HG03439 (cell line): ENCODE data around the gene INTS6L.
"Not testable (repeated sequence)": the region's sequence is repeated elsewhere in the genome, so short reads cannot be mapped to it uniquely, and the experiment has no call there.

Experiments
- ATAC-seq: cut with Tn5 transposase; IDR thresholded peaks from one replicate; pipeline ENCODE4 v1.9.1; 2021; ENCODE audit warnings: mild to moderate bottlenecking, moderate library complexity; ENCODE audit not compliant: unreplicated experiment

Gene INTS6L

DNA sequence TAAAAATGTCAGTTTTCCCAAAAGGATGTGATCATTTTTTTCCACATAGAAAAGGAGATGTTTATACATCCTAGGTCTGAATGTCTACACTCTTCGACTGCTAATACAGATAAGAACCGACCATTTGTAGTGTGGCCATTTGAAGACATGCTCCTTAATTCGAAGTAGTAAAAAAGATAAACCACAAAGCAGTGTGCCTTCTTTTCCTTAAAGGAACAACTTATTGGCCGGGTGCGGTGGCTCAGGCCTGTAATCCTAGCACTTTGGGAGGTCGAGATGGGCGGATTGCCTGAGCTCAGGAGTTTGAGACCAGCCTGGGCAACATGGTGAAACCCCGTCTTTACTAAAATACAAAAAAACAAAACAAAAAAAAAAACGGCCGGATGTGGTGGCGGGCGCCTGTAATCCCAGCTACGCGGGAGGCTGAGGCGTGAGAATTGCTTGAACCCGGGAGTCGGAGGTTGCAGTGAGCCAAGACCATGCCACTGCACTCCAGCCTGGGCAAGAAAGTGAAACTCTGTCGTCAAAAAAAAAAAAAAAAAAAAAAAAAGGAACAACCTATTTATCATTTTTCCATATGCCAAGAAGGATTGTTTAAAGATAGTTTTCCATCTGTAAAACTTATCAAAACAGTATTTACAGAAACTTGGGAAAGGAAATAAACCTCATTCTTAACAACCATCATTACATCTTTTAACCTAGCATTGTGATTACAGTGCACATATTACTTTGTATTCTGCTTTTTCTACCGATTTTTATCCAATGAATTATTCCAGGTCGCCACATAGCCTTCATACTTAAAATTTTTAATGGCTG lies 2.6 kb downstream of the INTS6L start:
- ATAC-seq = no peak

DNA sequence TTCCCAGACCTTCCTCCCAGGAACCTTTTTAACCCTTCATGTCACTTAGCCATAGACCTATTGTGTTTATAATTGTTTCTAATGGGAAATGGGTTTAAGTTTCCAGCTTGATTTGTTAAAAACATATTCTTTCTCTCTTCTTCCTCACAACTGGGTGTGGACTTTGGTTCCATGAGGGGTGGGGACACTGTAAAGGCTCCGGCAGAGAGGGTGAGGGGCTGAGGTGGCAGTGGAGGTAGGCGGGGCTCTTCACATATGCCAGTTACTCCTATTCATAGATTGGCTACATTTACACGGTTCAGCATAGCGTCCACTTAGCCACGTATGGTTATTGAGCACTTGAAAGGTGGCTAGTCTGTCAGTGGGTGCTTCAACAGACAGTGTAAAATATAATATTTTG lies 7.8 kb downstream of the INTS6L start:
- ATAC-seq = no peak

DNA sequence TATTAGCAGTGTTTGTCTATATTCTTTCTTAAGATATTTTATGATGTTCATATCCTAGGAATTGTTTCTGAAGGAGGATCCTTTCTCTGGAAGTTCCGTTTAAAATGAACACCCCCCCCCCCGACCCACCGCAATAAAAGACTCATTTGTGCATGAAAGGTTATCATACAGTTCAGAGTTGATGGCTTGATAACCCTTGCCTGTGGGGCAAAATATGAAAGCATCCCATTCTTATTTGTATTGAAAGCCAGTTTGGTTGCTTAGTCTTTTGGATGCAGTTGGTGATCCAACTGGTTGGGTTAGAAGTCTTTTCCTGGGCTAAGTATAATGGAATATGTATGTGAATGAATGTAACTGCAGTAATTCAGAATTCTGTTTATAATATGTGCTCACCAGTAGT lies 8.3 kb downstream of the INTS6L start:
- no peak for ATAC-seq

DNA sequence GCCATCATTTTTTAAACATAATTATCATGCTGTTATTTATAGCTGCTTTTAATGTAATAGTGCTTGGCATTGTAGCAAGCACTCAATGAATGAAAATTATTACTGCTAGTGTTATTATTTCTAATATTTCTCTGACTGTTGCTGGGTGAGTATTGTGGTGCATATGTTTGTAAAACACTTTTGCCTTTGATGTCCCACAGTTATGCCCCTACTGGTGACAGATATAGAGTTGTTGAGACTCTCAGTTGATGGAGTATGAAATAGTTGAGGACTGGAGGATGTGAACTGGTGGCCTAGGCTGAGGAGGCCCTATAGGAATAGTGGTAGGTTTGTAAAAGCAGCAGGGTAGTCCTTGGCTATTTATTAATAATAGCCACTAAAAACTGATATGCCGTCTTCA lies 9.6 kb downstream of the INTS6L start:
- no peak for ATAC-seq

DNA sequence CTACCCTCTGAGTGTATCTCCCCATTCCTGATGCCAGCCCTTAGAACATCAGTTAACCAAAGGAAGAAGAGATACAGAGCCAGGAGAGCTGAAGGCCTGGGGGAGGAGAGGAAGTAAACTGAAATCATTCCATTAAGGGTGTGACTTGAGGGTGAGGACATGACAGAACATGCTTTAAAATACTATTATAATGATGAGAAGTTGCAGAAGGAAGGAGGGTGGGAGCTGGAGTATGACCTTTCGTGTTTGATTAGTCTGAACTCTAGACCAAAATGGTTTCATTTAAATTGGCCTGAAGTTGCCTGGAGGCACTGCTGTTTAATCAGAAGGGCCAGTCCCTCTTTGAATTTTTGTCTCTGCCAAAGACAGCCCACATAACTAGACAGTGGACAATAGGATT lies 11.4 kb downstream of the INTS6L start:
- ATAC-seq = no peak

DNA sequence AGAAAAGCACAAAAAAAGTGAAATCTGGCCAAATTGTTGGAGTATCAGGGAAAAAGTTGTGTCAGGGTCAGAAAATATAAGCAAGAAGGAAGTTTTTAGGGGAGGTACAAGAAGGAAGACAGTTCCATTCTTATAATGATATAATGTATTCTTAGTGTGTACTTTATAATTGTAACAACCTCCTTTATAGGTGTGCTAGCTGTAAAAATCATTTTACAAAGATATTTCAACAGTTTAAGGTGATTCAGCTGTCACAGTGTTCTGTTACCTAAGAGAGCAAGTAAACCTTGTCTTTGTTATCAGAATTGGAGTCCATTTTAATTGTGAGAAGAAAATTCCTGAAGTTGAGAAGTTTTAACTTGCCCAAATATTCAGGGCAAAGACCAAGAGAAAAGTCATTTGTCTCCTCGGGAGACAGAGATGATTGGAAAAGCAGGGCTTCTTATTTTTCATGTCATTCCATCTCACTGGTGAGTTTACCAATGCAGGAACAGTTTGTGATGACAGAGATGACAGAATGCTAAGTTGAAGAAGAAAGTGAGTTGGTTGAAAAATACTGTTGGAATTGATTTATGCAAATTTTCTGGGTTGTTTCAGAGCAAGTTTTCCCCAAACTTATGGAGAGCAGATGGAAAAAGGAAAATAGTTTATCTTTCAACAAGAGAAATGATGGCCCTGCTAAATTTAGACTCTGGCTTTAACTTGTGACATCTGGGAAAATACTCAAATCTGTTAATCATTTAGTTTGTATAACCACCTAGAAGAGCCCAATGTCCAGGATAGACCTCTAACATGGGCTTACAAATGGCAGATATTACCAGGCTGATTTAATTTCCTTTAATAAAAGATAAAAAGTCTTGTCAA lies 14.8 kb downstream of the INTS6L start:
- ATAC-seq = no peak

DNA sequence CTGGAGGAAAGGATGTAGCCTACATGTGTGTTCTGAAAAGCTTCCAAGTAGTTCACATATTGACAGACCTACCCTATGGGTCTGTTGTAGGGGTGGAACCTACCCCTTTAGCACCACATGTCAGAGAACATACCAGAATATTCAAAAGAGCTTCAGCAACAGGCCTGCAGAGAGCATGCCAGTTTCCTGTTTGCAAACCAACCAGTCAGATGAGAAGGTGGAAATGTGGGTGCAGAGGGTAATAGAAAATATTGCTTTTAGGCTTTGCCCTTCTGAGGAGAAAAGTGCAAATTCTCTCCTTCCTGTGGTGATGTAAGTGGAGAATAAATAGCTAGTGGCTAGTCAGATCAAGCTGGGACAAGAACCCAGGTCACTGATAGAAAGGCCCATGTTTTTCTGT lies 16.4 kb downstream of the INTS6L start:
- ATAC-seq = no peak

DNA sequence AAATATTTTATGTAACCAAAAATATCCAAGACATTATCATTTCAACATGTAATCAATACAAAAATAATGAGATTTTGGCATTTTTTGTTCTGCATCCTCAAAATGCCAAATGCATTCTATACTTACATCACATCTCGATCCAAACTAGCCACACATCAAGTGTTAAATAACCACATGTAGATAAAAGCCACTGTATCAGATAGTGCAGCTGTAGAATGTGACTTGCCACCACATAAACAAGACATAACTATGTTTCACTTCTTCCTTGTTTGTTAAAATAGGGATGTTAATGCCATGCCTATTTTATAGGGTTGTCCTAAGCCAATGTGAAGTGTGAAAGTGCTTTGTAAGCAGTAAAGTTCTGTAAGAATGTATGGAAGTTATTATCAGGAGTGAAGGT lies 20.9 kb downstream of the INTS6L start:
- no peak for ATAC-seq

DNA sequence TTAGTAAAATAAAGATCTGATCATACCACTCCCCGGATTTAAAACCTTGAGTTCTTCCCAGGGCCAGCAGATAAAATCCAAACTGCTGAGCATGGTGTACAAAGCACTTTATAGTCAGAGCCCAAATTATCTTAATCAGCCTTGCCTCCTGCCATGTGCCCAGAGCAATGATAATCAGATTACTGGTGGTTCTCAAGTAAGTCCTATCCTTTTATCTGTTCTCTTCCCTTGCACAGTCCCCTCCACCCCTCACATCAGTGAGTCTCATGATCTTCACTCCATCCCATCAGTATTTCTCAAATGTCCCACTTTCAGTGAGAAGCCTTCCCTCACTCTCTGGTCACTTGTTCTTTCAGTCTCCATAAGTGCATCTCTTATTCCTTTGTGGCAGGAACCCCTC lies 22.7 kb downstream of the INTS6L start:
- no peak for ATAC-seq

DNA sequence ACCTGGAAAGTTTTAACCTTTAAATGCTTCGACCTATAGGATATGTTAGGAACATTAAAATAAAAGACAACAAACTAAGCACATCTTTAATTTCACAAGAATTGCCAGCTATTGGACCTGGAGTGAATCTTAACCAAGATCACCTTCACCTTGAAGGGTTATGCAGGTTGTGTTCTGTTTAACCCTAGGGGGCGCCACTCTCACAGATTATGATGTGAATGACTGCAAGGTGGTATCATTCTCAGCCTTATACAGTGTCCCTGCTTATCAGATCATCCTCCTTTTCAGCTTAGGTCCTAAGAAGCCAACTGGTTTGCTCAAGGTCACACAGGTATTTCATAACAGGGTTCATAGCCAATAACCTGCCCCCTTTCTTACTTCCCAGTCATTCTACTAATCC lies 23.5 kb downstream of the INTS6L start:
- ATAC-seq = no peak

DNA sequence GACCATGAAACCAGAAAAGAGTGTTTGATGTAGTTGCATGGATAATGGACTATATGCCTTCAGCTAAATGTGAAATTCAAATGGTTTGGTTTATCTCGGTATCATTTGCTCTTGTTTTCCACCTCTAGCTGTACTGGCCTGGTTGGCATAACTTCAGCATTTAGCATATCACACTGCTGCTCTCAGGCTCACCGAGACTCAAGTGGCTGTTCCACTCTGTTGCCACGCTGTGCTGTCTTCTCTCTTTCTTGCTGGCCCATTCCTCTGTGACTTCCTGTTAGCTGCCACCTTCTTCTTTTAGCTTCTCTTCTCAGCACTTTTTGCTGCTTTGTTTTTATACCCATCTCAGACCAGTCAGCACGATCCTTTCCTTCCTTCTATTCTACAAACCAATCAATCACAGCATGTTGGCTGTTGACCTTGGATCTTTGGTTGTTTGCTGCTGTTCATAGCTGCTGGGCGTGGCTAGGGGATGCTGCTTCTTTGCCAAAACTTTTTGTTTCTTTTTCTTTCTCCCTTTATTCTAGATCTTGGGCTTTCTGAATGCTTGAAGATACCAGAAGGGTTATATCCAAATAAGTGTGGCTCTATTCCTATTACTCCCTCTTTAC lies 24.0 kb downstream of the INTS6L start:
- peak; percentile 54 for ATAC-seq

DNA sequence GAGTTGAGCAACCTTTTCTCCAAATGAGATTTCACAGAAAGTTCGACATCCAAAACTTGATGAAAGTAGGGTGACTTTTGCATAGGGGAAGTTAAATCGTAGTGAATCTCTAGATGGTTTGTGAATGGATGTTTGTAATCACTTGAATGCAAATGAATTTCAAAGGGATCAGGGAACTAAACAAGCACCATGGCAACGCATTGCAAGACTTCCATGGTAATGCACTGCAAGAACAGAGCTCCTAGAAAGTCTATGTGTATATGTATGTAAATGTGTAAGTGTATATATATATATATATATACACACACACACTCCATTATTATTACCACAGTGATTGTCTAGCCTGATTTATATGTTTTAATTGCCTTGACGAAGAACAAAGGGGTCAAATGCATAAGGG lies 27.3 kb downstream of the INTS6L start:
- no peak for ATAC-seq

DNA sequence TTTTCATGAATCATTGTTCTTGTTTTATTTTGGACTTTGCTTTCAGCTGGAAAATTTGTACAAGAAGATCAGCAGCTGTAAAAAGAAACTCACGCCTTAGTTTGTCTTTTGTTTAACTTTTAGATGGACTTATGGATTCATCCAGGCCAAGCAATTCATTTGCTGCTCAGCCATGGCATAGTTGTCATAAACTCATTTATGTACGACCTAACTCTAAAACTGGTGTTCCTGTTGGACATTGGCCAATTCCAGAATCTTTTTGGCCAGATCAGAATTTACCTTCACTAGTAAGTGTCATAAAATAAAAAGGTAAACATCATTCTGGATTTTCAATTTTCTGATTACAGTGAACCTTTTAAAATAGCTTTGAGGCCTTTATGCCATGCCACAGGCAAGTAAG lies 29.1 kb downstream of the INTS6L start:
- ATAC-seq = no peak

DNA sequence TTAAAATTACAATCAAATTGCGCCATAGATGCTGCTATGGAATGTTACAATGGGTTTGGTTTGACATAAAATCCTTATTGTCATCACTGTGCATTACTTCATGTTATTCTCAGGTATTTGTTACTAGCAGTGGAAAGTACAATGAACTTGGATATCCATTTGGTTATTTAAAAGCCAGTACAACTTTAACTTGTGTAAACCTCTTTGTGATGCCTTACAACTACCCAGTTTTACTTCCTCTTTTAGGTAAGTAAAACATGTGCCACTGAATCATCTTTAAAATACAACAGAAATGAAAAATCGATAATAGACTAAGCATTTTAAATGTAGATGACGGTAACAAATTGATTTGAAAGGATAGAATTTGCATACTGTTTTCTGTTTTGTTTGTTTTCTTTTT lies 35.6 kb downstream of the INTS6L start:
- ATAC-seq = no peak

DNA sequence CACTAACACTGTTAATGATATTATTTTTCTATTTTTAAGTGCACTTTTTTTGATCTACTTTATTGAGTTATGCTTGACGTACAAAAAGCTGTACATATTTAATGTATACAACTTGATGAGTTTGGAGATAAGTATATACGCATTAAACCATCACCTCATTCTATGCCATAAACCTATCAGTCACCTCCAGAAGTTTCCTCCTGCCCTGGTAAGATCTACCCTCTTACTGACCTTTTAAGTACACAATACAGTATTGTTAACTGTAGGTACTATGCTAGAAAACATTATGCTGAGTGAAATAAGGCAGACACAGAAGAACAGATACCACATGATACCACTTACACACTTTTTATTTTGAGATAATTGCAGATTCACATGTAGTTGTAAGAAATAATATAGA lies 36.9 kb downstream of the INTS6L start:
- ATAC-seq = no peak

DNA sequence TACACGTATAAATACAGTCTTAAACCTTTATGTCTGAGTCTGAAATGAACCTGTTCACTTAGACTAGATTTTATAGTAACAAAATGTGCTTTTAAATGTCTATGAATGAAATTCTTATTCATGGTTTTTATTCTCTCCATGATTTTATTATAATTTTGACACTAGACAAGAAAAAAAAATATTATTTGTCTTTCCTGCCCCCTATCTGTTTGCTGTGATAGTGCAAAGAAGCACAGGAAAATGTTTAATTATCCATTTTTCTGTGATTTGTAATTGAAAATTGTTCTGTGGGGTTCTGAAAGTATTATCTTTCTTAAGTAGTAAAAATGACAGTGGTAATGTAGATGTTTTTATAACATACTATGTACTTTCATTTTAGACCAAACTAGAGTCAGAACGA lies 52.0 kb downstream of the INTS6L start:
- no peak for ATAC-seq

DNA sequence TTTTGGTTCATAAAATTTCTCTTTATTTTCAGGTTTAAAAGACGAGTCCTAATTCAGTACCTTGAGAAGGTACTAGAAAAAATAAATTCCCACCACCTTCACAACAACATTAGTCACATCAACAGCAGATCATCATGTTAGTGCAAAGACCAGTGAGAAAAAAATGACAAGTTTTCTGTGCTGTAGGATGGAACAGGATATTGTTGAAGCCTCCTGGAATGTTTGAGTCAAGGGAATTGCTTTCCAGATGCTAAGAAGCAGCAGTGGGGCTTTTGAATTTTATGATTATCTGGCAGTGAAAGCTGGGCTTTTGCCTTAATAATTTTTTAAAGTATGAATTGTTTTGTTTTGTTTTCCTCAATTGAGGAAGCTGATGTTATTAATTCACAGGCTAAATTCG lies 61.0 kb downstream of the INTS6L start:
- no peak for ATAC-seq

DNA sequence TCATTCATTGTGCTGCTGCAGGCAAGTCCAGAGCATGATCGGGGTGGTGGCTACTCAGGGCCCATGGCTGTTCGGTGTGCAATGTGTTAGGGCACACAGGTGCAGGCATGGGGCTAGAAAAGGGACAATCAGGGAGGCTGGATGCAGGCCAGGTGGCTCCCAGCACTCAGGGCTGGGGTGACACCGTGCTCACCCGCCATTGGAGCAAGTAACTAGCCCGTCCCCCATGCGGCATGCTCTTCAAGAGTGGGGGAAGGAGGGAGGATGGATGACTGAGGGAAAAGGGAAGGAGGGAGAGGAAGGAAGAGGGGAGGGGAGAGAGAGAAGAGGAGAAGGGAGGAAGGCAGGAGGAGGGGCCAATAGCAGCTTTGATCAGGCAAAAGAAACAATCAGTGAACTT lies 64.7 kb downstream of the INTS6L start:
- no peak for ATAC-seq

DNA sequence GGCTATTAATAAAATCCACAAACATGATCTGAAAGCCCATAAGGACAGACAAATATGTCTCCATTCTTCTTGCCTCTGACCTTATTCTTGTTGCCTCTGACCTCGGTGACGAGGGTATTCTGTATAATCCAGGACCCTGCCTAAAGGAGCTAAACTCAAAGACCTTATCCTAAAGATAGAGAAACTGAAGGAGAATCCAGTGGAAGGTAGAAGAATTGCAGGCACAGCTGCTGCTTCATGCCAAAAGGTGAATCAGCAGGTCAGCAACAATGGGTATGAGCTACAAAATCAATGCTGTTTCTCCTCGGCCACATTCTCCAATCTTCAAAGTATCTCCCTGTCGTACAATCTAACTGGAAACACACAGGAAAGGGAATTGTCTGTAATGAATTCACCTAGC lies 71.4 kb downstream of the INTS6L start:
- no peak for ATAC-seq

DNA sequence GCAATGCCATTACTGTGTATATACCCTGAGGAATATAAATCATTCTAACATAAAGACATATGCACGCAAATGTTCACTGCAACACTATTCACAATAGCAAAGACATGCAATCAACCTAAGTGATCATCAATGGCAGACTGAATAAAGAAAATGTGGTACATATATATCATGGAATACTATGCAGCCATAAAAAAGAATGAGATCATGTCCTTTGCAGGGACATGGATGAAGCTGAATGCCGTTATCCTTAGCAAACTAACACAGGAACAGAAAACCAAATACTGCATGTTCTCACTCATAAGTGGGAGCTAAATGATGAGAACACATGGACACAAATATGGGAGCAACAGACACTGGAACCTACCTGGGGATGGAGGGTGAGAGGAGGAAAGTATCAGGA lies 73.6 kb downstream of the INTS6L start:
- ATAC-seq = not testable (repeated sequence)

DNA sequence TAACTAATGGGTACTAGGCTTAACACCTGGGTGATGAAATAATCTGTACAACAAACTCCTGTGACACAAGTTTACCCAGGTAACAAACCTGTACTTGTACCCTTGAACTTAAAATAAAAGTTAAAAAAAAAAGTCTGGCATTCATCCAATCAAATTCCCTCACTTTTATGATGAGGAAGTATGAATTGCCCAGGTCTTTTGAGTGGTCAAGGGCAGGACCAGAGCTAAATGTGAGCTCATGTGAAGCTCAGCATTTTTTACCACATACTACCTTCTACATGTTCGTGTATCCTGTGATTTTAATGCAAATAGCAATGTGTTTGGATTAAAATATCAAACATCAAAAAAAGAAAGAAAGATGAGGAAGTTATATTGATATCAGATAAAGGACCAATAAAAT lies 74.0 kb downstream of the INTS6L start:
- ATAC-seq = not testable (repeated sequence)

DNA sequence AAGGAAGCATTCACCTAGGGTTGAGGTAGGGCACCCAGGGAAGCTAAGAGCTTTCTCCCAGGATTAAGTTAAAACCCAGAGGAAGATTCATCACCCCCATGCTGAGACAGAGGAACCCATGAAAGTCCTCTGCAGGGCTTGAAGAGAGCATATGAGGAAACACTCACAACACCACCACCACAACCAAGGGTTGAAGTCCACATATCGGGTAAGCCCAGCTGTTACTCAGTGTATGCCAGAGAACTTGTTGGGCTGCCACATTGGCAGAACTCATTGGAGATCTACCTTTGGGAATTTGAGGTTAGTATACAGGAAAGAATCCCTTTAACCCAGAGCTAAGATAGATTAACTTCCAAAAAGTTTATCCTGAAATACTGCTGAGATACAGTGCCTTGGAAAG lies 75.1 kb downstream of the INTS6L start:
- ATAC-seq = no peak
